Activated naive CD4-positive, alpha-beta T cell treated with anti-CD3 and anti-CD28 coated beads, Interleukin-2, amount 10 ng/mL, durations not matched to agents 5 hours and 36 hours (primary cell): Measurements from ENCODE around the gene AMY2A. TPM values are rescaled to one million over a fixed set of nuclear protein-coding genes. Genes with fewer than 3 reads are reported as not detected.

Experiments used
- total RNA-seq, 2 experiments: library from RNA; stranded (reverse); gene quantifications; one replicate each; pipeline ENCODE4 v1.2.3, GENCODE V29; 2021

AMY2A gene
- total RNA-seq, result not detected

DNA sequence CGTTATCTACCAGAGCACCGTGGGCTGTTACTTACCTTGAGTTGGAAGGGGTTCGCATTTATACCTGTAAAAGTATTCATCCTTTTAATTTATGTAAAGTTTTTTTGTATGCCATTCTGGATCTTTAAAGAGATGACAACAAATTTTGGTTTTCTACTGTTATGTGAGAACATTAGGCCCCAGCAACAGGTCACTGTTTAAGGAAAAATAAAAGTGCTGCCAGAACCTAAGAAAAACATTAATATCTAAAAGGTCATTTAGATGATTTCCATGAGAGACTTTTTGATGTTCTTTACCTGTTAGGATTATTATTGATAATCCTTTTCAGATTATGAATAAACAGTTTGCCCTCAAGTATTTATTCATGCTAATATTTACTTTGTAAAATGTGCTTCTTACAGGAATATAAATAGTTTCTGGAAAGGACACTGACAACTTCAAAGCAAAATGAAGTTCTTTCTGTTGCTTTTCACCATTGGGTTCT, at the start of gene AMY2A:
Gene AMY2A, plus strand, starts transcription at position 434 of the 484 bp plus-strand sequence. Its CDS starts 14 bp downstream, at position 448.

DNA sequence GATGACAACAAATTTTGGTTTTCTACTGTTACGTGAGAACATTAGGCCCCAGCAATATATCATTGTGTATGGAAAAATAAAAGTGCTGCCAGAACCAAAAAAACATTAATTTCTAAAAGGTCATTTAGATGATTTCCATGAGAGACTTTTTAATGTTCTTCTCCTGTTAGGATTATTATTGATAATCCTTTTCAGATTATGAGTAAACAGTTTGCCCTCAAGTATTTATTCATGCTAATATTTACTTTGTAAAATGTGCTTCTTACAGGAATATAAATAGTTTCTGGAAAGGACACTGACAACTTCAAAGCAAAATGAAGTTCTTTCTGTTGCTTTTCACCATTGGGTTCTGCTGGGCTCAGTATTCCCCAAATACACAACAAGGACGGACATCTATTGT, 45.9 kb upstream of the AMY2A start, which contains the start of gene AMY2B:
Gene AMY2B, plus strand, starts transcription at position 301 of the 400 bp plus-strand sequence. Its CDS starts 14 bp downstream, at position 315.

DNA sequence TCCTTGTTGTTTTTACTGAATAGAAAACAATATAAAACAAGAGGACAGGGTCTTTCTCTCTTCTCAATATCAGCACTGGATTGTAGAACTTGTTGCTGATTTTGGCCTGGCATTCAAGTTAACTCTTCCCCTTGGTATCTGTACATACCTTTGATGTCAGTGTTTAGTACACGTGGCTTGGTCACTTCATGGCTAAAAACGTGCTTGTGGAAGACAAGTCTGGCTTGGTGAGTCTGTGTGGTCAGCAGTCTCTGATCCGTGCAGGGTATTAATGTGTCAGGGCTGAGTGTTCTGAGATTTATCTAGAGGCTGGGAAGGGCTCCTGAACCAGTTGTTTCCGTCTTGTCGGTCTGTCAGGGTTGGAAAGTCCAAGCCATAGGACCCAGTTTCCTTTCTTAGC, 38.2 kb downstream of the AMY2A start, which contains the start of gene AMY1A:
Gene AMY1A, plus strand, starts transcription at position 301 of the 400 bp plus-strand sequence. CDS start 571 bp downstream, outside the sequence.

Other genes starting within 250 kb of the AMY2A start
- 10 to 100 TPM; 28.9 to 34.3 TPM for gene RNPC3, start 91.7 kb upstream of the AMY2A start, total RNA-seq
- 10 to 100 TPM; 11.3 to 12.1 TPM for gene AMY2B, start 45.8 kb upstream of the AMY2A start, total RNA-seq
- gene AMY1A, start 38.3 kb downstream of the AMY2A start, total RNA-seq, result not detected
- not detected for gene AMY1B, start 78.8 kb downstream of the AMY2A start, total RNA-seq
- not detected for gene AMY1C, start 132.5 kb downstream of the AMY2A start, total RNA-seq